ENCODE results near the gene SNAPC4. TPM values are rescaled to one million over a fixed set of nuclear protein-coding genes. Genes with fewer than 3 reads are reported as not detected.

Gene SNAPC4
- total and polyA plus RNA-seq, 9 of the 15 experiments (the other 6 are each of a cell fraction or from before 2014, with no cell fraction given): 0.21 to 21.8 (median 8.8) TPM

- TF ChIP-seq BCLAF1 (IDR thresholded peaks at IDR 0.05; ENCODE audit: borderline replicate concordance in 1 of 2, control insufficient read depth in 1 of 2, low read depth in 2 of 2, low read length in 1 of 2) (no peak), HMGN3 (IDR thresholded peaks at IDR 0.05; ENCODE audit: borderline replicate concordance, extremely low read depth, insufficient read length, low read depth, low read length) (peak; percentile 46), ZNF740 (CRISPR knock-in tag; IDR thresholded peaks at IDR 0.05) (peak; percentile 77; the same call in 1 of the 2 replicates), ZNF740 (tag; IDR thresholded peaks at IDR 0.05) (no peak; a peak in 1 of 4 replicates), ZNF561 (CRISPR knock-in tag; conservative IDR thresholded peaks at IDR 0.05) (no peak), USF1 (CRISPR knock-in tag; IDR thresholded peaks at IDR 0.05) (peak; percentile 68), MAZ (CRISPR knock-in tag; conservative IDR thresholded peaks at IDR 0.05 in 1 of 2, IDR thresholded peaks at IDR 0.05 in 1 of 2) (peak; percentile 78 to 86), MCM5 (IDR thresholded peaks at IDR 0.05; ENCODE audit: low read depth) (no peak), ATF2 (CRISPR knock-in tag; IDR thresholded peaks at IDR 0.05) (no peak), ZNF280B (CRISPR knock-in tag; IDR thresholded peaks at IDR 0.05) (no peak), ELF4 (CRISPR knock-in tag; IDR thresholded peaks at IDR 0.05) (no peak), ZNF764 (CRISPR knock-in tag; IDR thresholded peaks at IDR 0.05; ENCODE audit: low read depth) (no peak), RAD21 (CRISPR knock-in tag; conservative IDR thresholded peaks at IDR 0.05 in 1 of 2, IDR thresholded peaks at IDR 0.05 in 1 of 2) (peak; percentile 30 to 47; a peak in 3 of 4 replicates), DDX20 (tag; IDR thresholded peaks at IDR 0.05; ENCODE audit: low read depth) (no peak), ZNF511 (CRISPR knock-in tag; IDR thresholded peaks at IDR 0.05) (no peak; the same call in 1 of the 2 replicates), CSDE1 (IDR thresholded peaks at IDR 0.05) (no peak), PPARD (CRISPR knock-in tag; IDR thresholded peaks at IDR 0.05) (no peak), YBX1 (IDR thresholded peaks at IDR 0.05) (no peak)
Observed at GRCh38 chr9:136372561-136373299, 27.2 kb downstream of the SNAPC4 start (continued).
